Suprapubic skin (tissue), 4 donors: ENCODE measurements around the gene SLC8A1.

Source experiments
- CTCF ChIP-seq, 2 donors: fragments of 200-600 bp in 1 of 2; fragments of 450-650 bp in 1 of 2; sonication (generic) in 1 of 2; IDR thresholded peaks; one replicate each; pipeline ENCODE4 v1.5.1; 2016 to 2019; ENCODE audit warnings: antibody characterized with exemption in 2 of 2, mild to moderate bottlenecking in 1 of 2, moderate library complexity in 1 of 2
- EP300 ChIP-seq: sonication (generic); formaldehyde crosslinking; IDR thresholded peaks from one replicate; pipeline ENCODE4 v1.6.1; 2017; ENCODE audit warnings: antibody characterized with exemption
- POLR2A ChIP-seq, 2 donors: fragments of 450-650 bp; IDR thresholded peaks; one replicate each; pipeline ENCODE4 v1.6.1; 2017; ENCODE audit warnings: antibody characterized with exemption in 2 of 2, mild to moderate bottlenecking in 2 of 2, moderate library complexity in 2 of 2
- POLR2AphosphoS5 ChIP-seq, 3 donors: sonication (generic); formaldehyde crosslinking; IDR thresholded peaks; one replicate each; pipeline ENCODE4 v1.6.1; 2017; ENCODE audit warnings: antibody characterized with exemption in 3 of 3

- TF ChIP-seq CTCF (IDR thresholded peaks at IDR 0.05) = no peak
- TF ChIP-seq POLR2A (IDR thresholded peaks at IDR 0.05) = no peak
- no peak for TF ChIP-seq EP300
- TF ChIP-seq POLR2AphosphoS5 (IDR thresholded peaks at IDR 0.05) = no peak
Observed at GRCh38 chr2:40304340-40304739, 147.6 kb downstream of the SLC8A1 start.
